Stimulated activated CD8-positive, alpha-beta memory T cell treated with anti-CD3 and anti-CD28 coated beads, Interleukin-4, amount 100 ng/mL, for 24 hours (primary cell): Measurements from ENCODE around the gene KIF20B.

Experiments
- DNase-seq: peaks from one replicate; pipeline ENCODE4 v3.0.0-alpha.2; 2020; ENCODE audit warnings: low read depth

Gene KIF20B, protein sequence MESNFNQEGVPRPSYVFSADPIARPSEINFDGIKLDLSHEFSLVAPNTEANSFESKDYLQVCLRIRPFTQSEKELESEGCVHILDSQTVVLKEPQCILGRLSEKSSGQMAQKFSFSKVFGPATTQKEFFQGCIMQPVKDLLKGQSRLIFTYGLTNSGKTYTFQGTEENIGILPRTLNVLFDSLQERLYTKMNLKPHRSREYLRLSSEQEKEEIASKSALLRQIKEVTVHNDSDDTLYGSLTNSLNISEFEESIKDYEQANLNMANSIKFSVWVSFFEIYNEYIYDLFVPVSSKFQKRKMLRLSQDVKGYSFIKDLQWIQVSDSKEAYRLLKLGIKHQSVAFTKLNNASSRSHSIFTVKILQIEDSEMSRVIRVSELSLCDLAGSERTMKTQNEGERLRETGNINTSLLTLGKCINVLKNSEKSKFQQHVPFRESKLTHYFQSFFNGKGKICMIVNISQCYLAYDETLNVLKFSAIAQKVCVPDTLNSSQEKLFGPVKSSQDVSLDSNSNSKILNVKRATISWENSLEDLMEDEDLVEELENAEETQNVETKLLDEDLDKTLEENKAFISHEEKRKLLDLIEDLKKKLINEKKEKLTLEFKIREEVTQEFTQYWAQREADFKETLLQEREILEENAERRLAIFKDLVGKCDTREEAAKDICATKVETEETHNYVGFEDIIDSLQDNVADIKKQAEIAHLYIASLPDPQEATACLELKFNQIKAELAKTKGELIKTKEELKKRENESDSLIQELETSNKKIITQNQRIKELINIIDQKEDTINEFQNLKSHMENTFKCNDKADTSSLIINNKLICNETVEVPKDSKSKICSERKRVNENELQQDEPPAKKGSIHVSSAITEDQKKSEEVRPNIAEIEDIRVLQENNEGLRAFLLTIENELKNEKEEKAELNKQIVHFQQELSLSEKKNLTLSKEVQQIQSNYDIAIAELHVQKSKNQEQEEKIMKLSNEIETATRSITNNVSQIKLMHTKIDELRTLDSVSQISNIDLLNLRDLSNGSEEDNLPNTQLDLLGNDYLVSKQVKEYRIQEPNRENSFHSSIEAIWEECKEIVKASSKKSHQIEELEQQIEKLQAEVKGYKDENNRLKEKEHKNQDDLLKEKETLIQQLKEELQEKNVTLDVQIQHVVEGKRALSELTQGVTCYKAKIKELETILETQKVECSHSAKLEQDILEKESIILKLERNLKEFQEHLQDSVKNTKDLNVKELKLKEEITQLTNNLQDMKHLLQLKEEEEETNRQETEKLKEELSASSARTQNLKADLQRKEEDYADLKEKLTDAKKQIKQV (N-terminal part only)

GRCh38 chr10:89701242-89702120, at the start of gene KIF20B:
TSS of gene KIF20B (plus strand) at chr10:89701590. CDS start at chr10:89705295, 3,705 bp downstream.
- DNase-seq = peak; percentile 91

GRCh38 chr10:89651916-89652573, 49.3 kb upstream of the KIF20B start:
- no peak for DNase-seq

GRCh38 chr10:89652806-89653370, 48.5 kb upstream of the KIF20B start:
- no peak for DNase-seq

GRCh38 chr10:89653410-89653869, 48.0 kb upstream of the KIF20B start:
- DNase-seq = no peak

DNA sequence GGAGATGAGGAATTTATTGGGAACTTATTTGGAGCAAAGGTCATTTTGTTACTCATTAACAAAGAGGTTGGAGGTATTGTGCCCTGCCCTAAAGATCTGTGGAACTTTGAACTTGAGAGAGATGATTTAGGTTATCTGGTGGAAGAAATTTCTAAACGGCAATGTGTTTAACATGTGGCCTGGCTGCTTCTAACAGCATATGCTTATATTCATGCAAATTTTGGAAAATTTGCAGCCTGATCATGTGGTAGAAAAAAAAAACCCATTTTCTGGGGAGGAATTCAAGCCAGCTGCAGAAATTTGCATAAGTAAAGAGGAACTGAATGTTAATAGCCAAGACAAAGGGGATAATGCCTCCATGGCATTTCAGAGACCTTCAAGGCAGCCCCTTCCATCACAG, 45.7 kb upstream of the KIF20B start:
- DNase-seq = no peak

GRCh38 chr10:89657302-89657701, 44.1 kb upstream of the KIF20B start:
- DNase-seq = no peak

DNA sequence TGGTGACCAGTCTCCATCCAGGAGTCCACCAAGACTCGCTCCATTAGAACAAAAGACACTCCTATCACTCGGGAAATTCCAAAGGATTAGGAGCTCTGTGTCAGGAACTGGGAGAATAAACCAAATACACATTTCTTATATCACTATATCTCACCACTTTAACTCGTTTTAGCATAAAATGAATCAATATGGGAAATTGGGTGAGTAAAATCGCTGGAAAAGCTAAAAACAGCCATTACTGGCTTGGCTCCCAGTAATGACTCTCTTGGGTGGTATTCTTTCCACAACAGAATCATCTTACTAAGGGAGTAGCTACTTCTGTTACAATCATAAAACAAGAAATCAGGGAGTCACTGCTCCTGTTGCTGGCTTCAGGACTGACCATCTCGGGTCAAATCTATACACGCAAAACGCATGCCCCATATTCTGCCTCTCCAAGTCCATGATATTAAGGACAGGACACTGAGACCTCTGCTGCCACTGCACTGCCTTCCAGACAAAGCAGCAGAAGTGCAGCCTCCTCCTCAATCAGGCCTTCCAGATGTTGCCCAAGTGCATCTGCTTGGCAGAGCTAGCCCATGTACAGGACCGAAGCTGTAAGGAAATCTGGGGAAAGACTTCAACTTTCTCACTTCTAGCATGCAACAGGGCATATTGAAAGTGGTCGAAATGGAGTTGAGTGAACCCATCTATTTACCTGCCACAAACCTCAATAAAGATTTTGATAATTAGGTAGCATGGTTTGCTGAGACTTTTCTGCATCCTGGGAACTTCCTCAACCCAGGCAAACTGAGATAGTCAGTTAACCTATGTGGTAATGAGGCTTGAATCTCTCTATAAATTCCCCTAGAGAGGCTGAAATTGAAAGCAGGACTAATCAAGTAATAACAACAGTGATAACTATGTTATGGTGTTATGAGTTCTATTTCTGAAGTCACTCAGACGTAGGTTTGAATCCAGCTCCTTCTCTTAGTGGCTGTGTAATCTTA, 42.0 kb upstream of the KIF20B start:
- no peak for DNase-seq

DNA sequence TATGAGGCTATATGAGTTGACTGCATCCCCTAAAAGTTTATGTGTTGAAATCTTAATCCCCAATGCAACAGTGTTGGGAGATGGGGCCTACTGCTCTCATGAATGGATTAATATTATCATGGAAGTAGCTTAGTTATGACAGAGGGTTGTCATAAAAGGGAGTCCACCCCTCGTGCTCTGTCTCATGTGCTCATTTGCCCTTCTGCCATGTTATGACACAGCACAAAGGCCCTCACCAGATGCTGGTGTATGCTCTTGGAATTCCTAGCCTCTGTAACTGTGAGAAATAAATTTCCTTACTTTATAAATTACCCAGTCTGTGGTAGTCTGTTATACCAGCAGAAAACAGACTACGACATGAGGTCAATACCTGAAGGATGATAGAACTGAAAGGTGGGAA, 38.8 kb upstream of the KIF20B start:
- no peak for DNase-seq

GRCh38 chr10:89663144-89663543, 38.2 kb upstream of the KIF20B start:
- no peak for DNase-seq

DNA sequence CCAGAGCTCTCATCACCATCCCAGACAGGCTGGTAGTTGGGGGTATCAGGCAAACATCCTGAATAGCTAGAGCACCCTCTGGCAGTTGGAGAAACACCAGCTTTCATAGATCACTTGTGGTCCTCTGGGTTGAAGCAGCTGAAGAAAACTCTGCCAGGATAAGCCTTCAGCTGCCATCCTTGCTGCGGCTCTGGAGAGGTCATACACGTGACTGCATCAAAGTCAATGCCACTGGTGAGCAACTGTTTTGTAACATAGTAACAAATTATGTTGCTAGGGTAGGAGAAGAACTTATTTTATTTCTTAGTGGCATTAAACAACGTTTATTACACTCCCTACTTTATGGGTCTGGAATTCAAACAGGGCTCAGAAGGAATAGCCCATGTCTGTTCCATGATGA, 37.2 kb upstream of the KIF20B start:
- DNase-seq = no peak

DNA sequence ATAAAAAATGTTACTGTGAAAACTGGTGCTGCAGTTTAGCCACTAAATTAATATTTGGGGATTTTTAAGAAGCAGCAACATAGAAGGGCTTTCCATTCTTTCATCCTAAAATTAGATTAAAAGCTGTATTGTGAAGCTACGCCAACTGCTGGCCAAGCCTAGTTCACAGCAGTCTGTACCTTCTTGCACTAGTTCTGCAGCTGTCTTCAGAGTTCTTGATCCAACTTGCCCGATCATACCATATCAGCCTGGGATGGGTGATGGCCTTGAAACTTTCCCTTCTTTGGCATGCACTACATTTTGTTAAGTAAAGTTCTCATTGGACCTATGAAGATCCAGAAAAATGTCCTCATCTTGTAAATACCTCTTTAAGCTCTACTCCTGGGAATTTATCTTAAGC, 36.1 kb upstream of the KIF20B start:
- DNase-seq = no peak

GRCh38 chr10:89666138-89666537, 35.3 kb upstream of the KIF20B start:
- no peak for DNase-seq

DNA sequence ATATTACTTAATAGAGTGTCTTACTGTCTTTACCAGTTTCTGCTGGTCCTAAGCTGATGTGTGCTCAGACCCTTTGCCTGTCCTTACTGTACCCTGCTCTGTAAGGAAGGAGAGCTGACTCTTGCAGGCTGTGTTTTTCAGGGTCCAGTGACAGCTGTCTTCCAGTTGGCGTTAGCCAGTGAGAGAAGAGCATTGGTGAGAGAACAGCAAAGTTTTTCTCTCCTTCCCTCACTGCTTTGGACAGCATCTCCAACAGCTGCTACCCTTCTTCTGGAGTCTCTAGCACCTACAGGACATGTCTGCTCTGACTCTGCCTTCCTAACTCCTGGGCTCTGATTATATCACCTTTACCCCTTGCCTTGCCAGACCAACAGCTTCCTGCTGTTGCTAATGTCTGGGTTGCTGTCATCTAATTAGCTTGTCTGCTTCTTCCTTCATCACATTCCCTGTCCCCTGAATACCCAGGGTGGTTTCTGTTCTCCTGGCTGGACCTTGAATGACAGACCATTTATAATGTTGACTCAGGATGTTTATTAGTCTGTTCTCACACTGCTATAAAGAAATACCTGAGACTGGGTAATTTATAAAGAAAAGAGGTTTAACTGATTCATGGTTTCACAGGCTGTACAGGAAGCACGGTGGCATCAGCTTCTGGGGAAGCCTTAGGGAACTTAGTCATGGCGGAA, 32.9 kb upstream of the KIF20B start:
- DNase-seq = no peak

- no peak for DNase-seq
These were observed 31.4 kb upstream of the KIF20B start for GRCh38 chr10:89669985-89670384.

DNA sequence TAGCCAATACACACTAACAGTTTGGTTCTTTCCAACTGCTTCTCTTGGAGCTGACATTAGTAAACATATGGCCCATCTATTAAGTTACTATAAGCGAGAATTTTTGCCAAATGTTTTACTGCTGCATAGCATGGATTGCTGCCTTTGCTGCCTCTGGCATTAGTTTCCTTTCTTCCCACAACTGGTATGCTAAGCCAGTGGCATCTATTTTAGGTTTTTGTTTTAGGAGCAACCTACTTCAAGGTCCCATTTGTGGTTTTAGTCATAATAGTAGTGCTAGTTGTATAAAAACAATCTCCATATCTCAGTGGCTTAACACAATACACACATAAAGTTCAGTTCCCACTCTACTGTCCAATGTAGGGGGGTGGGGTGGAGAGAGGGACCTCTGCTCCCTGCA, 30.5 kb upstream of the KIF20B start:
- DNase-seq = no peak

GRCh38 chr10:89677341-89677740, 24.0 kb upstream of the KIF20B start:
- no peak for DNase-seq

DNA sequence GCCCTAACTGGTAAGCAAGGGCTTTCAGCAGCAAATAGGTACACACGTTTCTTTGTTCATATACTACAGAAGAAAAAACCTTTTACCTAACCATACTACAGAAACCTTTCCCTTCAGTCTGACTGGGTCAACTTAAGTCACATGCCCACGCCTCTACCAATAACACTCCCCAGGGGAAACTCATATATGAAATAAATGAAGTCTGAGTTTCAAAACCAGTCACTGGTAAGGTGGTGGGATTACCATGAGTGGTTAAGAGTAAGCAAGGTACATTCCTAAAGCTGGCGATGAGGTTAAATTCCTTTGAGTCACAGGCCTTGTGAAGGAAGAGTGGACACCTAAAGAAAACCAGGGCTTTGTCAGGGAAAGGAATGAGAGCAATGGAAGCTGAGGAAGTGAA, 21.4 kb upstream of the KIF20B start:
- no peak for DNase-seq

DNA sequence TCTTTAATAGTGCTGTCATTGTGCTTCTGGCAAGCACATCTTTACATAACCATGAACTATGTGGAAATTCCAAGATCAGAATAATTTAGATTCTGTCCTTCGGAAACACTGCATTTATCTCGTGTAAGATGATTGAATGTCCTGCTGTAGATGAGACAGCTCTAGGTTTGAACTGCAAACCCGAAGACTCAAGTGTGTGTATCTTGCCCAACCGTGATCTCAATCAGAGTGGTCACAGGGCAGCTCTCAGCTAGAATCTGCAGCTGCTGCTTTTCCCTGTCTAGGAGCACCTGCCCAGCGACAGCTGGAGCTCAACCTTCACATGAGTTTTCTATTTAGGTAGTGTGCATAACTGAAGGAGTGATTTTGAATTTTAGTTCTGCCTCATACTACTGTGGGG, 17.5 kb upstream of the KIF20B start:
- DNase-seq = no peak
